GM19035 (cell line): ENCODE results near the gene CENPP.
"Not testable (repeated sequence)": the region's sequence is repeated elsewhere in the genome, so short reads cannot be mapped to it uniquely, and the experiment has no call there.

Source experiments
- ATAC-seq: cut with Tn5 transposase; IDR thresholded peaks from one replicate; pipeline ENCODE4 v1.9.1; 2021; ENCODE audit not compliant: unreplicated experiment

Gene CENPP

DNA sequence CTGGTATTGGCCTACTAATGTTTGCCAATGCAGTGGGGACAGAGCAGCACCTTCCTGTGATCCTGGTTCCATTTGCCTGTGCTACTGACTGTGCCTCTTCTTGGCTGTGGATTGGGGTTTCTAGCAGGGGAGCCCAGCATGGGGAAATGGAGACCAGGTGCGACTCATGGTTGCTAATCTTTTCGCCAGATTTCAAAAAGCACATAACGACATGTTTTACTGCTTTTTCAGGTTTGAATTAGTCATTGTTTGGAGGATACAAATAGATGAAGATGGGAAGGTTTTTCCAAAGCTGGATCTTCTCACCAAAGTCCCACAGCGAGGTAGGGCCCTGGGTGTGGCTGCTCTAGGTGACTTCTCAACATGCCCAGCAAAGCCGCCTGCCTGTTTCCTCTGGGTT, 286.5 kb downstream of the CENPP start:
- no peak for ATAC-seq

DNA sequence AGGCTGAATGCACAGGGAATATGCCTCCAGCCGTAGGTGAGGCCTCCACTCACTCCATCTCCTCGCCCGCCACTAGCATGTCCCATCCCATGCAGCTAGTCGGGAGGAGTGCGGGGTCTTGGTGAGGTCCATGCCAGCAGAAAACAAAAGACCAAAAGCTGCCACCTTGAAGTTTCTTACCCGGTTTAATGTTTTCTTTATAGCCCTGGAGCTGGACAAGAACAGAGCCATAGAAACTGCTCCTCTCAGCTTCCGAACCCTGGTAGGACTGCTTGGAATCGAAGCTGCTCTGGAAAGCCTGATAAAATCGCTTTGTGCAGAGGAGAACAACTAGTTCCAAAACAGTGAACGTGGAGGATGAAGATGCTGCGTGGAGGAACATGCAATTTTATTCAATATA, 287.1 kb downstream of the CENPP start:
- ATAC-seq: no peak

DNA sequence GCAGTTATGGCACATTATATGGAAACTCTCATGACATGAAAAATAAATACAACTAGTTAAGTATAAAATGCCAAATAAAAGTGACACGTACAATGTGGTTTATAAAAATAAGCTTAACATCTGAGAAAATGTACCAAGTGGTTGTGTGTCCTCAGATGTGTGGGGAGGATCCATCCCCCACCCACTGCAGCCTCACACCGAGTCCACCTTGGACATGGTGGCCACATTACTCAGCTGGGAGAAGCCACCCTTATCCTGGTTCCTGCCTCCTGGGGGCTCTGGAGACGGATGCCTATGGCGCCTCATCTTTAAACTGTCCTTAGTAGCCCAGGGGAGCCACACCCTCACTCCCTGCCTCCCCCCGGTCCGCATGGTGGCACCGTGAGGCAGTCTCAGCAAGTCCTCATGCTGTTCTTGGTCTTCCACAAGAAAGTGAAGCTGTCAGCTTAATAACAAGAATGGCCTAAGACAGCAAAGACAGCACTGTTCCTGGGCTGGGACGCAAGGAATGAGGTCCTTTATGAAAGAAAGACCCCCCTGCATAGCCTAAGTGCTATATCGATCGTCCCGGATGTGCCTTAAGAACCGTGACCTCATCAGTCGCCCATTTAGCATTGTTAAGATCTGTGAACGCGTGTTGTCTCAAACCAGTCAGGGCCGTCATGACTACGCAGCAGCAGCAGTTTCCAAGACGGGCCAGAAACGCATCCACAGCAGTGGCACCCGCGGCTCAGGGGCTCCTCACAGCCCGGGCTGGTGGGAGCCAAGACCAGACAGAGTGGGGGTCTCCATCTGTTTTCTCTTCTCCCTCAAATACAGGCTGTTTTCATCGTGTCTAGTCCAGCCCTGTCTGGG, 287.7 kb downstream of the CENPP start:
- ATAC-seq: no peak

DNA sequence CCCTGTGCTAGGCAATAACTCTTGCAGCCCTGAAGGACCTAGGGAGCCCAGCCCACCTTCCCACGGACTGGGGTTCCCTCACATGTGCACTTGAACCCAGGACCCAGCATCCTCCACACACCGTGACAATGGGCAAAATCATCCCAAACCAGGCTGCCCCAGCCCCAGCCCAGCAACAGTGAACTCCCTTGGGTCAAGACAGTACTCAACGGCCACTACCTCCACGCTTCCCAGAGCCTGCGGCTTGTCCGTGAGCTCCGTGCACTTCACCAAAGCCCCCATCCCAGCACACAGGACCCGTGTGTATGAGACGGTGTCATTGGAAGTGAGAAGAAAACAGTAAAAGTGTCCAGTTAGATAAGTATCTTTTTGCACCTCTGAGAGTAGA, 288.4 kb downstream of the CENPP start:
- no peak for ATAC-seq

DNA sequence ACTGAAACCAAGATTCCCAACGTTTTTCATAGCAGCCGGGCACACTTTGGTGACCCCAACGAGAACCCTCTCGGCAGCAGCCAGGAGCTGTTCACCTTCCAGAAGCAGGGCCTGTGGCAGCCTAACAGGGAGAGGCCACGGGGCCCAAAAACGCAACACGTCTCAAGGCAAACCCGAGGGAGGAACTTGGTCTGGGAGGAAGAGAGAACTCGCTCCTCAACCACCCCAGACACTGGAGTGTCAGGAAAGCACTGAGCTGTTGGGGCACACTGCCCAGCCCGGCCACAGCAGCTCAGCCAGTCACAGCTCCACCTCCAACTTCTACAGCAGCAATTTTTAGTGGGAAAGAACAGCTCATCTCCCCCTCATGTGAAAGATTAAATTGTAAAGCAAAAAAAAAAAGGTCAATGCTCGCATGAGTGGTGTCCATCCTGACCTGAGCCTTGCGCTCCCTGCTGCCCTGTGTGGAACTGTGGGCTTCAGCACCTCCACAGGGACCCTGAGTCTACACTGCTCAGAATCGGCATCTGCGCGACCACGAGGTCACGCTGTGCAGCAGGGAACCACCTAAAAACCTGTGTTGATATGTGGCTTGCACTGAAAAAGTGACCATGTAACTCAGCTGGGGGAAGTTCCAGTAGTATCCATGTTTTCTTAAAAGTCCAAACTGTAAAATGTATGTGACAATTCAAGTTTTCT, 289.2 kb downstream of the CENPP start:
- ATAC-seq: no peak

DNA sequence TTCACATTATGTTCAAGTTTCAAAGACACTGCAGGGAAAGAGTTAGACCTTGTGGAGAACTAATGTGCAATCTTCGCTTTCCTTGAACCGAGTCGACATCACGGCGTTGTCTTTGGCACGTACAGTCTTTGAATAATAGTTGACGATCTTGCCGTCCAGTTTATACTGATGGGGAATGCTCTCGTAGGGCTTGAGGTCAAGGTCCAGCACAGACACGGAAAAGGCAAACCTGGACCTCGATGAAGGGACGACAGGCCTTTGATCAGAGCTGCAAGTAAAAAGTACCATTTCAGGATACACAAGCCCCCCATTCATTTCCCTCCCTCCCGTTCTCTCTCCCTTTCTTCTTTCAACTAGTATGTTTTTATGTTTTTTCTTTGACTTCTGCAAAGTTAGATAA, 290.0 kb downstream of the CENPP start:
- no peak for ATAC-seq

DNA sequence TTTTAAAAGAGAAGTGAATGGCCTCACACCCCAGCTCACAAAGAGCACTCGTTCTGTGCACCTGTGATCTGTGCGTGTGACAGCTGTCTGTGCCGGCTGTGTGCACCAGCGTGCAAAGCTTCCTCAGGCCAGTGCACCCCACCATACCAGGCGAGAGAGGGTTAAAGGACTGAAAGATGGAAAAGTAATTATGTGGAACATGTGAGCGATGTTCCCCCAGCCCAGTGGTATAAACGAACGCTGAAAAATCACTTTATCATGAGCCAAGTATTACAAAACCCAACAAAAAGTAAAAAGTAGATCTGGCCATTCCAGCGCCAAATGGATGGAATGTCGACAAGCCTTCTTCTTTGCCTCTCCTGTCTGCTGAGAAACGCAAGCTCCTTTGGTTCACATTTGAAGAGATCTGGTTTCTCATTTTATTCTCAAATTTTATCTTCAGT, 290.5 kb downstream of the CENPP start:
- ATAC-seq: no peak

DNA sequence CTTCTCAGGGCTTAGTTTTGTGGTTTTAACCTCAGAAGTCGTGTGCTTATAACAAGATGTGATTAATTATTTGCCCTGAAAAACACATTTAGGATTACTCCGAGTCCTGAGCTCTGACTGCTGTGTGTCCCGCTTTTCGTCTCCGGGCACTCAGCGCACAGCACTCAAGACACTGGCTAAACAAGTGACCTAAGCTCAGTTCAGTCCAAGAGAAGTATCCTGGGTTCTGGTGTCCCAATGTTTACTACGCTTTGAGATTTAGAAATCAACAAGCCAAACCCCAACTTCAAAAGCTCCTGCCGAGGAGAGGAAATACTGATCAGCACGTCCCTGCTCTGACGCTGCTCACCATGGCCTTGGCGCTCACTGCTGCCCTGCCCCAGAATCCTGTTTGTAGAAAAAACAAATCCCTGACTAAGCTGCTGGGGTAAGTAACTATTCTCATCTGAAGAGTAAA, 290.9 kb downstream of the CENPP start:
- ATAC-seq: no peak

DNA sequence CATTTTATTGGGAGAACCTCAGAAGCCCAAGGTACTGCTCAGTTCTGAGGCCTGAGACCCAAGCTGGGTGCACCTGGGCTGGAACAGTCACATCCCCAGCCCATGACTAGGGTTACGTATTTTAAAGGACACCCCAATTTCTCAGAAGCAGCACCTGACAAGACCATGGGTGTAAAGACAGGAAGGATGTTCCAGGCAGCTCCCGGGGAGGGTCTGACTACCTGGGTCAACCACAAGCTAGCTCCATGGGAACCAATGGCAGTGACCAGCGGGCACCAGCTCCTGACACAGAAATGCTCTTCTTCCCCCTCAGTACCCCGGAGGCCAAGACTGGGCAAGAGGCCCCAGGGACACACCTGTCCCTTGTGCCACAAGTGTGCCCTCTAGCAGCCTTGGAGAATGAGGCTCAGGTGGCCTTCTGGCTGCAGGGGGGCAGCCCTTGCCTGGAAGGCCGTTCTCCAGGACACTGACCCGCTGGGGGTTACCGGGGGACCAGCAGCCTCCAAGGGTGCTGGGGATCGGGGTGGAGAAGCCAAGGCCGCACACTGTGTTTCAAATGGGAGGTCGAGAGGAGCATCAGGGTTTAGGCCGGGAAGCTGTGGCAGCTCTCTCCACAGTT, 291.6 kb downstream of the CENPP start:
- no peak for ATAC-seq

DNA sequence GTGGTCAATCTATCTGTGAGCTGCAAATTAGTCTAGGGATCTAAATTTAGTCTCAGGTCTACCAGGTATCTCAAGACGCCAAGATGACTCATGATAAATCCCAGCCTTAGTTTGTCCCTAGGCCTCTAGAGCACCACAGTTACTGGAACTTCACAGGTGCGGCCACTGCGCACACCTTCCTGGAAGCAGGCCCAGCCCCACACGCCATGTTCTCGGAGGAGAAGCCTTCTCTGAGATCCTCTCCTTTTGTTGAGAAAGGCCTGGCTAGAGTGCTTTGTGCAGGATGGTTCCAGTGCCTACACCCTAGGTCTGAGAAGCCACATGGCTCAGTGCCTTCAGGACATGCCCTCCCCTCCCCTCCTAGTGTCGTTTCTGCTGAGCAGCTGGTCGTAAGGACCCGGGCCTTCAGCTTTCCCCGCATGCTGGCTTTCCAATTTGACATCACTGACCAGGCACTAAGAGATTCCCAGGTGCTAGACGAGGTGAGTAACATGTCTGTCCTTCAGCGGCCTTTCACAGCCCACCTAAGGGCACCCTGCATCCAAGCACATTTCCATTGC, 292.3 kb downstream of the CENPP start:
- no peak for ATAC-seq

DNA sequence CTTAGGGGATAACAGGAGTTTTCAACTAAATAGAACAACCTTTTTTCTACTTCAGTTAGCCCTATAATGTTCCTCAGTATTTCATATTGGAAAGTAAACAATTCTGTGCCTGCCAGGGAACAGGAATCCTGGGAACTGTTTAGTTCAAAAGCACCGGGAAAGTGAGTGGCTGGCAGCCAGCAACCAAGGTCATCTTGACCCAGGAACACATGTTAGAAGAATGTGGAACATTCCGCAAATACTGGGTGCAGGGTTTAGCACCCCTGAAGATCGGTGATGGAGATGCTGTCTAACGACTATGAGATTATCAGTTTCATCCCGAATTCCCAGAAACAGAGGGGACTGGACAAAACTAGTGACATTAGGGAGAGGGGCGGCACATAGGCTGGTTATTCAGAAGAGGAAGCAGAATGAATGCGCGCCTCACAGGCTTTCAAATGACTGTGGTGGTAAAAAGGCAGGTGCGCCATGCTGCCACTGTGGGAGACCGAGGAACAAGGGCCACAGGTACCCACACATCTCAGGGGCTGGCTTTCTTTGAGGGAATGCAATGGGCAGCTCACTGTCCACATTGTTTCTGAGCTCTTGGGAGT, 293.0 kb downstream of the CENPP start:
- ATAC-seq: no peak

DNA sequence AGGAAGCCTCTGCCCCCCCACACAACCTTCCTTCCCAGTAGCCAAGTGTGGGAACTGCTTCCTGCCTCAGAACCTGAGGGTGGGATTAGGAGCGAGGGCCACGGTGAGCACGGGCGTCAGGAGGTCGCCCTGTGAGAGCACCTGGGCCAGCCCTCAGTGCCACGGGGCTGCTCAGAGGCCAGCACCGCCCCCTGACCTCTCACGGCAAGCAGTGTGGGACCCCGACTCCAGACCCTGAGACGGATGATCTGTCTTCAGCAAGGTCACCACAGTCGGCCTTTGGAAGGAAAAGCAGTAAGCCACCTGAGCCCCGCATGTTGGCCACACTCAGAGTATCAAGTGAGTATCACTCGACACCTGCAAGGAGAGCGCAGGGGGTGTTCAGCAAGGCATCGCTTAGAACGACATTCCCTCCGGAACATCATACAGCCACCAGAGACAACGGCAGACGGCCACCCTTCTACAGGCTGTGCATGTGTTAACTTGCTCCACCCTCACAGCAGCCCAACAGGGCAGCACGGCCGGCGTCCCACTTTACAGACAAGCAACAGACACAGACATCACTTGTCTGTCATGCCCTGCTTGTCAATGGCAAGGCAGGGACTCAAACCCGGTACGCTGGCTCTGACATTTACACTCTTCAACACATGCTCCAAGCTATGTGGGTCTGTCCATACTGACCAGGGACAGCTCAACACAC, 294.0 kb downstream of the CENPP start:
- no peak for ATAC-seq

DNA sequence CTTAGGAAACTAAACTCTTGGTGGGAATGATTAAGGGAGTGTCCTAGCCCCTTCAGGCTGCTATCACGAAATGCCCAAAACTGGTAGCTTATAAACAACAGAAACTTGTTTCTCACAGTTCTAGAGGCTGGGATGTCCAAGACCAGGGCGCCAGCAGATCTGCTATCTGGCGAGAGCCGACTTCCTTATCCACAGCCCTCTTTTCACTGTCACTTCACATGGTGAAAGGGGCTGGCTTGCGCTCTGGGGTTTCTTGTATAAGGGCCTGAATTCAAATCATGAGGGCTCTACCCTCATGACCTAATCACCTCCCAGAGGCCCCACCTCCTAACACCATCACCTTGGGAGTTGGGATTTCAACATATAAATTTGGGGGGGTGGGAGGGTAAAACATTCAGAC, 295.1 kb downstream of the CENPP start:
- ATAC-seq: no peak

DNA sequence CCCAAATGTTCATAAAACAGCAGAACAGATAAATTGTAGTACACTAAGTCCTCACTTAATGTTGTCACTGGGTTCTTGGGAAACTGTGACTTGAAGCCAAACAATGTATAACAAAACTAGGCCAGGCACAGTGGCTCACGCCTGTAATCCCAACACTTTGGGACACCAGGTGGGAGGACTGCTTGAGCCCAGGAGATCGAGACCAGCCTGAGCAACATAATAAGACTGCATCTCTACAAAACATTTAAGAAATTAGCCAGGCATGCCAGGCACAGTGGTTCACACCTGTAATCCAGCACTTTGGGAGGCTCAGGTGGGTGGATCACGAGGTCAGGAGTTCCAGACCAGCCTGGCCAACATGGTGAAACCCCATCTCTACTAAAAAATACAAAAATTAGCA, 298.2 kb downstream of the CENPP start:
- not testable (repeated sequence) for ATAC-seq

DNA sequence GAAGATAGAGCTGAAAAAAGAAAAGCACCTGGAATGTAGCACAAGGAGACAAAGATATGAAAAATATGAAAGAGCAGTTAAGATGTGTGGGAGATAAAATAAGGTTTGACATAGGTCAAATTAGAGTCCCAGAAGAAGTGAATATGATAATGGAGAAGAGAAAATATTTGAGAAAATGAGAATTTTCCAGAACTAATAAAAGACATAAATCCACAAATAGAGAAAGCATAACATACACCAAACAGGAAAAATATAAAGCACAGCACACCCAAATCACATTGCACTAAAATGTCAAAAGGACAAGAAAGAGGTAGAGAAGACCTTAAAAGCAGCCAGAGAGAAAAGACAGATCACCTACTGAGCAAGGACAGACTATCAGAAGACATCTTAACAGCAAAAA, 300.7 kb downstream of the CENPP start:
- ATAC-seq: no peak

DNA sequence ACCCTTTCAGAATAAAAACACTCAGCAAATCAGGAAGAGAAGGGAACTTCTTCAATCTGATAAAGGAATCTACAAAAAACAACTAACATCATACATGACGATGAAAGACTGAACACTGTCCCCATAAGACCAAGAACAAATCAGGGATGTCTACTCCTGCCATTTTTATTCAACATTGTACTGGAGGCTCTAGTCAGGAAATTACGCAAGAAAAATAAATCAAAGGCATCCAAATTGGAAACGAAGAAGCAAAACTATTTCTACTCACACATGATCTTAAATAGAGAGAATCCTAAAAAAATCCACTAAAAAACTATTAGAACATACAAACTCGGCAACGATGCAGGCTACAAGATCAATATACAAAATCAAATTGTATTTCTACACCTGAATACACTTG, 301.9 kb downstream of the CENPP start:
- no peak for ATAC-seq

DNA sequence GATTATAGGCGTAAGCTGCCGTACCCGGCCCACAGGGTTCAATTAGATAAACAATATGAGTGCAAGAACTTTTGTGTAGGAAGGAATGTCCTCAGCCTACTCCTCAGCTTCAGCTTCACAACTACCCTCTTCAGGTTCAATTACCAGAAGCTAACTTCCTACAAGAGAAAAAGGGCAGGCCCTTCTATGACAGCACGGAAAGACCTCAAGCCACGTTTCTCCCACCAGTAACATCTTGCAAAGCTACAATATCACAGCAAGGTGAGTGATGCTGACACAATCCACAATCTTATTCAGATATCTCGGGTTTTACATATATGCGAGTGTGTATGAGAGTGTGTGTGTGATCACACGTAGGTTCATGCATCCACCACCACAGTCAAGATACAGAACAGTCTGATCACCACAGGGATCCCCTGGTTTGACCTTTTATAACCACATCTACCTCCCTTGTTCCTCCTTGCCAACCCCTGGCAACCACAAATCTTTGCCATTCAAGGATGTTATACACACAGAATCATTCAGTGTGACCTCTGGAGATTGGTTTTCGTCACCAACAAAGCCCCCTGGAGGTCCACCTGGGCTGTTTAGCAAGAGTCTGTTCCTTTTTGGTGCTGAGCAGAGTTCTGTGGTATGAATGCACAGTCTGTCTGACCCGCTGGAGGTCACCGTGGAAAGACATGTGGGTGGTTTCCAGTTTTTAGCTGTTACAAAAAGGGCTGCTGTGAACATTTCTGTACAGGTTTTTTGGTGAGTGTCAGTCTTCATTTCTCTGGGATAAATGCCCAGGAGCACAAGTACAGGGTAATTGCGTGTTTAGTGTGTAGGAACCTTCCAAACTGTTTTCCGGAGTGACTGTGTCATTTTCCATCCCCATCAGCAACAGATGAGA, 305.9 kb downstream of the CENPP start:
- ATAC-seq: no peak

DNA sequence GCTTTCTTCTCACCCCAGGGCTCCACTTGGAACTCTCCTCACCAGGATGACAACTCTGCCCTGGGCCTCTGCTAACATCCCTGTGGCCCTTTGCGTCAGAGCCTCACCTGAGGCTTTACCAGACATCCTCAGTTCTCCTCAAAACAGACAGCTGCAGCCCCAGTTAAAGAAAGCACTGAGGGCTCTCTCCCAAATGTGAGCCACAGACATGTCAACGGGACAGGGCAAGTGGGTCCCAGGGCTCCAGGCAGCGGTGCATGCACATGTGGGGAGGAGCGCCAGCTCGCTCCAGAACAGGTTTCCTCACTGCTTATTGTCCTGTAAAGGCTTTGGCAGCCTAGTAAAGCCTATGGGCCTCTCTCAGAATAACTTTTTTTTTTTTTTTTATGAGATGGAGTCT, 306.9 kb downstream of the CENPP start:
- ATAC-seq: no peak

DNA sequence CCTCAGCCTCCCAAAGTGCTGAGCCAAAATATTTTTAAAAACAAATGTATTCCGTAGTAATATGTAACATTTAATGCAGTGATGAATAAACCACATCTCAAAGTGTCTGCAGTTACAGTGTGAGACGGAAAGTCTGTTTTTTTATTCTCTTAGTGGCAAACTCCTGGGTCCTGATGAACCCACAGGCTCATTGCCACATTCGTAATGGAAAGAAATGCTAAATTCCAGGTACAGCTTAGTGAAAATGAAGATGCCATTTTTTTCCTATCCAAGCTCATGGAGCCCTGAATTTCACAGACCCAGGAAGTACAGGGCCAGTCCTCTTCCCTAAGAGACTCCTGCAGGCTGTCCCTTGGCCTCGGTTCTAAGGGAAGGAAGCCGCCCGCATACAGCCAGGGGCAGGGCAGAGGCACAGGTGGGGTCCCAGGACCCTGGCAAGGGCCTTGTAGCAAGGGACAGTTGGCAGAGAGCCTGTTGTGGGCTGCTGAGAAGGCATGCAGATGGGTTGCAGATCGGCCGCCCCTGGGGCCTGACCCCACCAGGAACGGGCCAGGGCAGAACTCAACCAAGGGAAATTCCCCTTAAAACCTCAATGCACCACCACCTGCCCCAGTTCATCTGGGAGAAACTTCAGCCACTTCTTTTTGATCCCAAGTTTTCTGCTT, 308.0 kb downstream of the CENPP start:
- ATAC-seq: no peak
